ENCODE results near the gene IWS1.

The IWS1 gene

GRCh38 chr2:127464470-127465257 is 61.6 kb downstream of the IWS1 start:
- TF ChIP-seq FOXP2 (optimal IDR thresholded peaks at IDR 0.05; ENCODE audit: borderline replicate concordance, extremely low read depth, extremely low read length, insufficient read depth) (no peak), SIN3A (IDR thresholded peaks at IDR 0.05; ENCODE audit: borderline replicate concordance, insufficient read depth, low read length) (no peak), POLR2AphosphoS5 (IDR thresholded peaks at IDR 0.05; ENCODE audit: low read depth, low read length) (no peak), REST (IDR thresholded peaks at IDR 0.05; ENCODE audit: insufficient read depth in 1 of 2, low read depth in 2 of 2, low read length in 2 of 2) (no peak), TAF1 (IDR thresholded peaks at IDR 0.05; ENCODE audit: borderline replicate concordance, insufficient read depth, low read length) (no peak)

- TF ChIP-seq REST (IDR thresholded peaks at IDR 0.05; ENCODE audit: insufficient read depth in 1 of 2, low read depth in 2 of 2, low read length in 2 of 2) (no peak), SIN3A (IDR thresholded peaks at IDR 0.05; ENCODE audit: borderline replicate concordance, insufficient read depth, low read length) (no peak)
These were observed 62.9 kb downstream of the IWS1 start for GRCh38 chr2:127463155-127463991.

GRCh38 chr2:127462461-127462860 is 63.8 kb downstream of the IWS1 start:
- TF ChIP-seq SIN3A (IDR thresholded peaks at IDR 0.05; ENCODE audit: borderline replicate concordance, insufficient read depth, low read length): no peak
- no peak for TF ChIP-seq FOXP2 (optimal IDR thresholded peaks at IDR 0.05; ENCODE audit: borderline replicate concordance, extremely low read depth, extremely low read length, insufficient read depth)
- TF ChIP-seq TAF1 (IDR thresholded peaks at IDR 0.05; ENCODE audit: borderline replicate concordance, insufficient read depth, low read length): no peak
- no peak for TF ChIP-seq POLR2AphosphoS5 (IDR thresholded peaks at IDR 0.05; ENCODE audit: low read depth, low read length)
- TF ChIP-seq REST (IDR thresholded peaks at IDR 0.05; ENCODE audit: insufficient read depth in 1 of 2, low read depth in 2 of 2, low read length in 2 of 2): no peak

- TF ChIP-seq POLR2AphosphoS5 (IDR thresholded peaks at IDR 0.05; ENCODE audit: low read depth, low read length): no peak
- TF ChIP-seq SIN3A (IDR thresholded peaks at IDR 0.05; ENCODE audit: borderline replicate concordance, insufficient read depth, low read length): no peak
- no peak for TF ChIP-seq FOXP2 (optimal IDR thresholded peaks at IDR 0.05; ENCODE audit: borderline replicate concordance, extremely low read depth, extremely low read length, insufficient read depth)
- no peak for TF ChIP-seq TAF1 (IDR thresholded peaks at IDR 0.05; ENCODE audit: borderline replicate concordance, insufficient read depth, low read length)
- no peak for TF ChIP-seq REST (IDR thresholded peaks at IDR 0.05; ENCODE audit: insufficient read depth in 1 of 2, low read depth in 2 of 2, low read length in 2 of 2)
These were observed 69.3 kb downstream of the IWS1 start for GRCh38 chr2:127456960-127457359.

Data from PFSK-1 (cell line).